ENCODE measurements around the gene PERP.

GRCh38 chr6:138086573-138087196 lies 20.5 kb downstream of the PERP start:
- TF ChIP-seq POLR2A (IDR thresholded peaks at IDR 0.05) (no peak), CTCF (IDR thresholded peaks at IDR 0.05) (no peak), EP300 (IDR thresholded peaks at IDR 0.05) (no peak)
